ENCODE measurements around the gene SULT4A1.

- no peak for TF ChIP-seq USF2 (IDR thresholded peaks at IDR 0.05; ENCODE audit: low read depth, low read length)
- TF ChIP-seq POLR2A (IDR thresholded peaks at IDR 0.05; ENCODE audit: low read depth, low read length), result no peak
- no peak for TF ChIP-seq CTCF (conservative IDR thresholded peaks at IDR 0.05; ENCODE audit: low read depth, low read length)
These were observed 15.9 kb upstream of the SULT4A1 start for GRCh38 chr22:43878079-43878795.
